ENCODE measurements around the gene RIC8B.

Gene RIC8B

GRCh38 chr12:106867651-106868050, 93.2 kb downstream of the RIC8B start:
- no peak for DNase-seq (ENCODE audit: low read depth, low spot score)

GRCh38 chr12:106868982-106869700, 94.7 kb downstream of the RIC8B start:
- no peak for DNase-seq (ENCODE audit: low read depth, low spot score)

- DNase-seq (ENCODE audit: low read depth, low spot score), result no peak
These were observed 95.6 kb downstream of the RIC8B start for GRCh38 chr12:106870116-106870515.

- DNase-seq (ENCODE audit: low read depth, low spot score), result no peak
These were observed 97.0 kb downstream of the RIC8B start for GRCh38 chr12:106871477-106871876.

- DNase-seq (ENCODE audit: low read depth, low spot score), result no peak
These were observed 99.5 kb downstream of the RIC8B start for GRCh38 chr12:106873983-106874382.

- DNase-seq (ENCODE audit: low read depth, low spot score), result no peak
These were observed 104.3 kb downstream of the RIC8B start for GRCh38 chr12:106878804-106879203.

GRCh38 chr12:106879612-106880011, 105.1 kb downstream of the RIC8B start:
- no peak for DNase-seq (ENCODE audit: low read depth, low spot score)

GRCh38 chr12:106883426-106883825, 108.9 kb downstream of the RIC8B start:
- no peak for DNase-seq (ENCODE audit: low read depth, low spot score)

- DNase-seq (ENCODE audit: low read depth, low spot score), result no peak
These were observed 110.5 kb downstream of the RIC8B start for GRCh38 chr12:106885026-106885425.

GRCh38 chr12:106885541-106886249, 111.2 kb downstream of the RIC8B start:
- DNase-seq (ENCODE audit: low read depth, low spot score), result no peak

GRCh38 chr12:106886932-106887331, 112.5 kb downstream of the RIC8B start:
- no peak for DNase-seq (ENCODE audit: low read depth, low spot score)

GRCh38 chr12:106888348-106888970, 114.0 kb downstream of the RIC8B start:
- no peak for DNase-seq (ENCODE audit: low read depth, low spot score)

GRCh38 chr12:106889326-106889725, 114.8 kb downstream of the RIC8B start:
- no peak for DNase-seq (ENCODE audit: low read depth, low spot score)

GRCh38 chr12:106889950-106890626, 115.6 kb downstream of the RIC8B start:
- DNase-seq (ENCODE audit: low read depth, low spot score), result no peak

GRCh38 chr12:106892075-106892474, 117.6 kb downstream of the RIC8B start:
- DNase-seq (ENCODE audit: low read depth, low spot score), result no peak

GRCh38 chr12:106893451-106893850, 119.0 kb downstream of the RIC8B start:
- no peak for DNase-seq (ENCODE audit: low read depth, low spot score)

GRCh38 chr12:106894774-106895173, 120.3 kb downstream of the RIC8B start:
- DNase-seq (ENCODE audit: low read depth, low spot score), result no peak

- DNase-seq (ENCODE audit: low read depth, low spot score), result no peak
These were observed 122.1 kb downstream of the RIC8B start for GRCh38 chr12:106896603-106897002.

- DNase-seq (ENCODE audit: low read depth, low spot score), result no peak
These were observed 122.6 kb downstream of the RIC8B start for GRCh38 chr12:106897082-106897481.

- no peak for DNase-seq (ENCODE audit: low read depth, low spot score)
These were observed 123.8 kb downstream of the RIC8B start for GRCh38 chr12:106897981-106898901.

- DNase-seq (ENCODE audit: low read depth, low spot score), result no peak
These were observed 126.1 kb downstream of the RIC8B start for GRCh38 chr12:106900554-106900953.
